Fibroblast of lung (primary cell): Measurements from ENCODE around the gene TOMT. TPM values are rescaled to one million over a fixed set of nuclear protein-coding genes. Genes with fewer than 3 reads are reported as not detected.

Experiments used
- DNase-seq, 2 donors: peaks; one replicate each; pipeline versions ENCODE4 v3.0.0 to v3.0.0-alpha.2; 2010; ENCODE audit warnings: low read depth in 2 of 2
- H2AFZ ChIP-seq: 2 replicates; pipeline ENCODE4 v1.5.1; 2012; ENCODE audit warnings: low read length, control low read depth, inconsistent platforms
- H3K27ac ChIP-seq: 2 replicates; pipeline ENCODE4 v1.5.1; 2011; ENCODE audit warnings: low read length, control low read depth; ENCODE audit not compliant: insufficient read depth
- H3K27me3 ChIP-seq: 2 replicates; pipeline ENCODE4 v1.5.1; 2011; ENCODE audit warnings: mild to moderate bottlenecking, low read length; ENCODE audit not compliant: control insufficient read depth, insufficient read depth
- H3K36me3 ChIP-seq: 2 replicates; pipeline ENCODE4 v1.5.1; 2011; ENCODE audit warnings: low read length; ENCODE audit not compliant: control insufficient read depth, insufficient read depth
- H3K4me1 ChIP-seq: 2 replicates; pipeline ENCODE4 v1.5.1; 2011; ENCODE audit warnings: low read length; ENCODE audit not compliant: control insufficient read depth, insufficient read depth; ENCODE audit errors: extremely low read depth
- H3K4me2 ChIP-seq: 2 replicates; pipeline ENCODE4 v1.5.1; 2011; ENCODE audit warnings: low read length, control low read depth; ENCODE audit not compliant: insufficient read depth; ENCODE audit errors: extremely low read depth
- H3K4me3 ChIP-seq, 4 experiments: fragments of 200-600 bp in 1 of 4; sonication (generic) in 1 of 4; replicated peaks in 1 of 4; 2 replicates each; pipeline ENCODE4 v1.5.1; 2011 to 2016; ENCODE audit warnings: low read length in 4 of 4, low read depth in 3 of 4, mild to moderate bottlenecking in 3 of 4, control low read depth in 2 of 4, inconsistent platforms in 1 of 4, mixed read lengths in 1 of 4; ENCODE audit not compliant: insufficient read depth in 1 of 4; ENCODE audit errors: control extremely low read depth in 1 of 4
- H3K79me2 ChIP-seq: 2 replicates; pipeline ENCODE4 v1.5.1; 2012; ENCODE audit warnings: mild to moderate bottlenecking, low read length, inconsistent platforms; ENCODE audit not compliant: control insufficient read depth, insufficient read depth
- H3K9ac ChIP-seq: 2 replicates; pipeline ENCODE4 v1.5.1; 2011; ENCODE audit warnings: mild to moderate bottlenecking, low read length, control low read depth; ENCODE audit not compliant: insufficient read depth
- H3K9me3 ChIP-seq: 2 replicates; pipeline ENCODE4 v1.5.1; 2012; ENCODE audit warnings: low read depth, low read length; ENCODE audit not compliant: control insufficient read depth, insufficient read depth
- H4K20me1 ChIP-seq: 2 replicates; pipeline ENCODE4 v1.5.1; 2011; ENCODE audit warnings: low read length; ENCODE audit not compliant: control insufficient read depth, insufficient read depth; ENCODE audit errors: extremely low read depth
- EZH2 ChIP-seq: IDR thresholded peaks from 2 replicates; pipeline ENCODE4 v1.5.1; 2012; ENCODE audit warnings: low read length, control low read depth, mild to moderate bottlenecking; ENCODE audit errors: missing control alignments
- polyA plus RNA-seq, 2 donors: library from polyadenylated mRNA; depleted of rRNA in 1 of 2; stranded (reverse) in 1 of 2; unstranded in 1 of 2; fragments of >200 nt; gene quantifications; 2 replicates each; pipeline ENCODE4 v1.2.1, GENCODE V29; 2011 to 2012; ENCODE audit warnings: missing spikeins in 1 of 2
- total RNA-seq: library from RNA; depleted of rRNA; stranded (reverse); fragments of >200 nt; gene quantifications from 2 replicates; pipeline ENCODE4 v1.2.1, GENCODE V29; 2014
- TF ChIP-seq, protein P1 (sequence below), 2 donors: IDR thresholded peaks in 1 of 2; conservative IDR thresholded peaks in 1 of 2; 1 replicate in 1 of 2; 2 replicates in 1 of 2; pipeline ENCODE4 v1.5.1; 2011 to 2012; ENCODE audit warnings: low read length in 2 of 2, control low read depth in 1 of 2, inconsistent platforms in 1 of 2, low read depth in 1 of 2, mild to moderate bottlenecking in 1 of 2

TOMT gene
- total and polyA plus RNA-seq, 2 donors (not counting 1 experiment from before 2014, with no cell fraction given): not detected

DNA sequence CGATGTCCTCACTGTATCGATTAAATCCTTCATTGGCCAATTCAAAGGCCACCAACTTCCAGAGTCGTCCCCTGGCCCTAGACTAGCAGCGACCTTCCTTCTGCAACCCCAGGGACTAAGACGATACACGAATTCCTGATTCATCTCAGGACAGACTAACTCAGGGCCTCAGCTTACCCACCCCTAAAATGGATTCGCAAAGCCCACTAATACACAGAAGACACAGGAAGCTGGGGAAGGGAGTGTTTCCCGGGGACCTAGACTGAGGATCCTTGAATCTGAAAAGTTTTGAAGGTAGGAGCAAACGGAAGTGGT is 3.1 kb upstream of the TOMT start:
- H2AFZ ChIP-seq: no peak overlapping the region
- H4K20me1 ChIP-seq: no peaks in the 10 kb centered on the region
- TF ChIP-seq, protein P1, sequence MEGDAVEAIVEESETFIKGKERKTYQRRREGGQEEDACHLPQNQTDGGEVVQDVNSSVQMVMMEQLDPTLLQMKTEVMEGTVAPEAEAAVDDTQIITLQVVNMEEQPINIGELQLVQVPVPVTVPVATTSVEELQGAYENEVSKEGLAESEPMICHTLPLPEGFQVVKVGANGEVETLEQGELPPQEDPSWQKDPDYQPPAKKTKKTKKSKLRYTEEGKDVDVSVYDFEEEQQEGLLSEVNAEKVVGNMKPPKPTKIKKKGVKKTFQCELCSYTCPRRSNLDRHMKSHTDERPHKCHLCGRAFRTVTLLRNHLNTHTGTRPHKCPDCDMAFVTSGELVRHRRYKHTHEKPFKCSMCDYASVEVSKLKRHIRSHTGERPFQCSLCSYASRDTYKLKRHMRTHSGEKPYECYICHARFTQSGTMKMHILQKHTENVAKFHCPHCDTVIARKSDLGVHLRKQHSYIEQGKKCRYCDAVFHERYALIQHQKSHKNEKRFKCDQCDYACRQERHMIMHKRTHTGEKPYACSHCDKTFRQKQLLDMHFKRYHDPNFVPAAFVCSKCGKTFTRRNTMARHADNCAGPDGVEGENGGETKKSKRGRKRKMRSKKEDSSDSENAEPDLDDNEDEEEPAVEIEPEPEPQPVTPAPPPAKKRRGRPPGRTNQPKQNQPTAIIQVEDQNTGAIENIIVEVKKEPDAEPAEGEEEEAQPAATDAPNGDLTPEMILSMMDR (conservative IDR thresholded peaks at IDR 0.05 in 1 of 2, IDR thresholded peaks at IDR 0.05 in 1 of 2; ENCODE audit: low read depth in 1 of 2, low read length in 2 of 2): no peak
- TF ChIP-seq EZH2: no peak
- peaks cover 11% of the 10 kb centered on the region for H3K36me3 ChIP-seq
- no peaks in the 10 kb centered on the region for H3K27me3 ChIP-seq
- no peak for DNase-seq
- peak overlapping the region; percentile 94 for H3K9ac ChIP-seq
- peak overlapping the region; percentile 99 for H3K4me2 ChIP-seq
- no peaks in the 10 kb centered on the region for H3K9me3 ChIP-seq
- peaks cover 40% of the 10 kb centered on the region for H3K79me2 ChIP-seq
- peaks cover 18% of the 10 kb centered on the region for H3K4me1 ChIP-seq
- peak overlapping the region; percentile 92 for H3K27ac ChIP-seq
- peak overlapping the region; percentile 96 to 100 (median 98) for H3K4me3 ChIP-seq

DNA sequence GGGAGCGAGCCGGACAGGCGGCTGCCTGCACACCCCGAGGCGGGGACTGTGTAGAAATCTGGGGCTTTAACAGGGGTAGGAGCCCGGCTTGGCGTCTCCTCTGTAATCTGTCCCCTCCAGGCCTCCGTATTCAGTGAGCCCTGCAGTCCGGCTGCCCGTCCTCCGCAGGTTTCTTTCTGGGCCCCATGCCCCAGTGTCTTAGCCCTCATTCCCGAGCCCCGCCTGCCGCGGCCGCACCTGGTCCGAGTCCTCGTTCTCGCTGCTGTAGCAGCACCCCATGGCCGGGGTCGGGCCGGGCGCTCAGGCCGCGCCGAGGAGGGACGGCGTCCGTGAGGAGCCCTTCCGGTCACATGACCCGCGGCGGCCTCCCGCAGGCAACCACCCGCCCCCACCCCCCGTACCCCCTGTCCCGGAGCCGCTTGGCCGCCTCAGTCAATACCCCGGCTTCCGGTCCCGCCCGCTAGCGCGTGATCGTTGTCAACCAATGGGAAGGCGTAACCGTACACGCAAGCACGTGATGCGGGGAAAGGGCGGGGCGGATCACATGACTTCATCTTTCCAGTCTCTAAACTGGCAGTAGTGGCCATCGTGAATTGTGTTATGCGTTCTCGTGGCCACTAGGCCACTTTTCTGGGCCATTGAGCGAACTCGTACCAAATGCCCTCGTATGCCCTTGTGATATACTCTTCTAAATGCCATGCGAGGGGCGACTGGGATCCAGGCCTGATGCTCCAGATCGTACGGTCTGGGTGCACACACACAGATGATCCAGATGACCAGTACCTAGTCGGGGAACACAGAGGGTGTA is 2.6 kb upstream of the TOMT start, which contains the start of gene LAMTOR1:
Gene LAMTOR1, minus strand, starts transcription at position 352 of the 808 bp plus-strand sequence. Its CDS starts 73 bp downstream, at position 279.
- H3K36me3 ChIP-seq: peaks cover 11% of the 10 kb centered on the region
- peak; percentile 98 to 99 for DNase-seq
- H2AFZ ChIP-seq: peak within 1 kb of the TSS; percentile 84
- peaks cover 40% of the 10 kb centered on the region for H3K79me2 ChIP-seq
- peak within 1 kb of the TSS; percentile 96 to 100 (median 98) for H3K4me3 ChIP-seq
- H3K27me3 ChIP-seq: no peaks in the 10 kb centered on the region
- H3K4me2 ChIP-seq: peak within 1 kb of the TSS; percentile 99
- TF ChIP-seq, protein P1 (conservative IDR thresholded peaks at IDR 0.05 in 1 of 2, IDR thresholded peaks at IDR 0.05 in 1 of 2; ENCODE audit: low read depth in 1 of 2, low read length in 2 of 2): peak; percentile 44 to 53
- TF ChIP-seq EZH2: no peak
- no peaks in the 10 kb centered on the region for H4K20me1 ChIP-seq
- H3K4me1 ChIP-seq: peaks cover 18% of the 10 kb centered on the region
- H3K9ac ChIP-seq: peak within 1 kb of the TSS; percentile 94
- H3K27ac ChIP-seq: peak within 1 kb of the TSS; percentile 92
- no peaks in the 10 kb centered on the region for H3K9me3 ChIP-seq

DNA sequence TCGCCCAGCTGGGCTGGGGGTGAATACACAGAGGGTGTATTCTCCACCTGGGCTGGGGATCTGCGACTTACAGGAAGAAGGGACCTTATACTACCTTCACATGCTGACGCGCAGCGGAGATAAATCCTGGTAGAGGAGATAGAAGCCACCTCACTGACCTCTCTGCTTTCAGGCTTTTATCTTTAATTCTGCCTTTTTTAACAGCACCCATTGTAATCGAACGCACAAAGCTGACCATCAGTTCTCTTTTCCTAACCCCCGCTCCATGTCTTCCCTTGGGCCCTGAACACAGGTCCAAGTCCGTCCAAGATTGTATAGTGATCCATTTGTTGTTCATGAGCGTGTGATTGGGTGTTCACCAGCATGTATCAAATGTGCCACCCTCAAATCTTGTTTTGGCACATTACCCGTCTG is 2.0 kb upstream of the TOMT start:
- H2AFZ ChIP-seq: peak overlapping the region; percentile 84

More for the DNA sequence above, 2.0 kb upstream of the TOMT start:
- no peak for DNase-seq
- peaks cover 39% of the 10 kb centered on the region for H3K79me2 ChIP-seq
- H3K4me3 ChIP-seq: peak overlapping the region in 3 of 4 experiments; percentile 36 to 45 (median 44)
- no peaks in the 10 kb centered on the region for H3K27me3 ChIP-seq
- H3K27ac ChIP-seq: peak overlapping the region; percentile 82
- H3K36me3 ChIP-seq: peaks cover 5% of the 10 kb centered on the region
- H3K9ac ChIP-seq: peak overlapping the region; percentile 40
- no peak for TF ChIP-seq EZH2
- TF ChIP-seq, protein P1 (conservative IDR thresholded peaks at IDR 0.05 in 1 of 2, IDR thresholded peaks at IDR 0.05 in 1 of 2; ENCODE audit: low read depth in 1 of 2, low read length in 2 of 2): no peak
- H4K20me1 ChIP-seq: no peaks in the 10 kb centered on the region
- H3K9me3 ChIP-seq: no peaks in the 10 kb centered on the region
- H3K4me1 ChIP-seq: peaks cover 18% of the 10 kb centered on the region
- H3K4me2 ChIP-seq: peak overlapping the region; percentile 69
